Gastrocnemius medialis (tissue), 4 donors: Measurements from ENCODE around the gene NKX6-2.
"Not testable (repeated sequence)": the region's sequence is repeated elsewhere in the genome, so short reads cannot be mapped to it uniquely, and the experiment has no call there.

Source experiments
- CTCF ChIP-seq, 5 experiments: fragments of 450-650 bp in 3 of 5; fragments of 200-600 bp in 2 of 5; sonication (generic) in 2 of 5; IDR thresholded peaks in 4 of 5; conservative IDR thresholded peaks in 1 of 5; 1 replicate in 4 of 5; 2 replicates in 1 of 5; pipeline ENCODE4 v1.5.1; 2016 to 2019; ENCODE audit warnings: antibody characterized with exemption in 5 of 5, mild to moderate bottlenecking in 3 of 5, moderate library complexity in 3 of 5
- POLR2A ChIP-seq, 2 donors: fragments of 450-650 bp; IDR thresholded peaks; one replicate each; pipeline ENCODE4 v1.6.1; 2017; ENCODE audit warnings: antibody characterized with exemption in 2 of 2, mild to moderate bottlenecking in 2 of 2, moderate library complexity in 2 of 2

GRCh38 chr10:132792099-132792498 is 6.2 kb upstream of the NKX6-2 start:
- TF ChIP-seq POLR2A (IDR thresholded peaks at IDR 0.05); CTCF (IDR thresholded peaks at IDR 0.05 in 4 of 5, conservative IDR thresholded peaks at IDR 0.05 in 1 of 5): not testable (repeated sequence)
